ENCODE data around the gene ODF2.

GRCh38 chr9:128494108-128494745 is 38.4 kb downstream of the ODF2 start:
- TF ChIP-seq REST (IDR thresholded peaks at IDR 0.05) (no peak), EP300 (IDR thresholded peaks at IDR 0.05) (no peak), POLR2A (IDR thresholded peaks at IDR 0.05; ENCODE audit: low read length) (no peak)
- TF ChIP-seq, protein P1, sequence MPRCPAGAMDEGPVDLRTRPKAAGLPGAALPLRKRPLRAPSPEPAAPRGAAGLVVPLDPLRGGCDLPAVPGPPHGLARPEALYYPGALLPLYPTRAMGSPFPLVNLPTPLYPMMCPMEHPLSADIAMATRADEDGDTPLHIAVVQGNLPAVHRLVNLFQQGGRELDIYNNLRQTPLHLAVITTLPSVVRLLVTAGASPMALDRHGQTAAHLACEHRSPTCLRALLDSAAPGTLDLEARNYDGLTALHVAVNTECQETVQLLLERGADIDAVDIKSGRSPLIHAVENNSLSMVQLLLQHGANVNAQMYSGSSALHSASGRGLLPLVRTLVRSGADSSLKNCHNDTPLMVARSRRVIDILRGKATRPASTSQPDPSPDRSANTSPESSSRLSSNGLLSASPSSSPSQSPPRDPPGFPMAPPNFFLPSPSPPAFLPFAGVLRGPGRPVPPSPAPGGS (IDR thresholded peaks at IDR 0.05): no peak
